Fibroblast of pulmonary artery (primary cell): Measurements from ENCODE around the gene FLOT1.
A peak's percentile ranks its signal among the peaks of the same experiment; 100 is the strongest.

Experiments
- DNase-seq: peaks from one replicate; pipeline ENCODE4 v3.0.0-alpha.2; 2010; ENCODE audit warnings: low read depth
- H3K4me3 ChIP-seq: replicated peaks from 2 replicates; pipeline ENCODE4 v1.5.1; 2011; ENCODE audit warnings: low read depth, mild to moderate bottlenecking, control low read depth, low read length, moderate library complexity
- TF ChIP-seq, protein P1 (sequence below): IDR thresholded peaks from 2 replicates; pipeline ENCODE4 v1.5.1; 2011; ENCODE audit warnings: mild to moderate bottlenecking, control low read depth, low read length, inconsistent platforms; ENCODE audit errors: missing control alignments

The FLOT1 gene

GRCh38 chr6:30678964-30679726, 63.3 kb downstream of the FLOT1 start:
- TF ChIP-seq, protein P1, sequence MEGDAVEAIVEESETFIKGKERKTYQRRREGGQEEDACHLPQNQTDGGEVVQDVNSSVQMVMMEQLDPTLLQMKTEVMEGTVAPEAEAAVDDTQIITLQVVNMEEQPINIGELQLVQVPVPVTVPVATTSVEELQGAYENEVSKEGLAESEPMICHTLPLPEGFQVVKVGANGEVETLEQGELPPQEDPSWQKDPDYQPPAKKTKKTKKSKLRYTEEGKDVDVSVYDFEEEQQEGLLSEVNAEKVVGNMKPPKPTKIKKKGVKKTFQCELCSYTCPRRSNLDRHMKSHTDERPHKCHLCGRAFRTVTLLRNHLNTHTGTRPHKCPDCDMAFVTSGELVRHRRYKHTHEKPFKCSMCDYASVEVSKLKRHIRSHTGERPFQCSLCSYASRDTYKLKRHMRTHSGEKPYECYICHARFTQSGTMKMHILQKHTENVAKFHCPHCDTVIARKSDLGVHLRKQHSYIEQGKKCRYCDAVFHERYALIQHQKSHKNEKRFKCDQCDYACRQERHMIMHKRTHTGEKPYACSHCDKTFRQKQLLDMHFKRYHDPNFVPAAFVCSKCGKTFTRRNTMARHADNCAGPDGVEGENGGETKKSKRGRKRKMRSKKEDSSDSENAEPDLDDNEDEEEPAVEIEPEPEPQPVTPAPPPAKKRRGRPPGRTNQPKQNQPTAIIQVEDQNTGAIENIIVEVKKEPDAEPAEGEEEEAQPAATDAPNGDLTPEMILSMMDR: peak; percentile 90
- peak overlapping the region; percentile 29 for H3K4me3 ChIP-seq
- peak; percentile 82 for DNase-seq
